Keratinocyte (primary cell): ENCODE results near the gene ATP11B.

ENCODE experiments used
- EZH2 ChIP-seq: IDR thresholded peaks from one replicate; pipeline ENCODE4 v1.6.1; 2012; ENCODE audit warnings: inconsistent platforms, mild to moderate bottlenecking, low read length, moderate library complexity
- TF ChIP-seq, protein P1 (sequence below), 3 experiments: IDR thresholded peaks in 1 of 3; conservative IDR thresholded peaks in 1 of 3; optimal IDR thresholded peaks in 1 of 3; 2 replicates in 2 of 3; 3 replicates in 1 of 3; pipeline versions ENCODE3 to v1.5.1; 2011; ENCODE audit warnings: low read length in 3 of 3, mild to moderate bottlenecking in 3 of 3, moderate library complexity in 2 of 3, control low read depth in 1 of 3, inconsistent platforms in 1 of 3; ENCODE audit not compliant: insufficient read depth in 2 of 3; ENCODE audit errors: extremely low read depth in 1 of 3

DNA sequence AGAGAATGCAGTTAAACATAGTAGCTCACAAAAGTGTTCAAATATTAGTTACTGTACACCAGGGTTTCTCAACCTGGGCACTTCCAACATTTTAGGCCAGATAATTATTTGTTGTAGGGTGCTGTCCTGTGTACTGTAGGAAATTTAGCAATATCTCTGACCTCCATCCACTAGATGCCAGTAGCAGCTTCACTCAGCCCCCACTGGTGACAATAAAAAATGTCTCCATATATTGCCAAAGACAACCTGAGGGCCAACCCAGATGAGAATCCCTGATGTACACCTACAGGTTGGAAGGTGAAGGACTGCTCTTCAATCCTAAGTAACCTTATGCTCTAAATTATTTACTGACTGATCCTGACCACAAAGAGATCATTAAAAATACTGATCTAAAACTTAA, 154.6 kb downstream of the ATP11B start:
- TF ChIP-seq, protein P1, sequence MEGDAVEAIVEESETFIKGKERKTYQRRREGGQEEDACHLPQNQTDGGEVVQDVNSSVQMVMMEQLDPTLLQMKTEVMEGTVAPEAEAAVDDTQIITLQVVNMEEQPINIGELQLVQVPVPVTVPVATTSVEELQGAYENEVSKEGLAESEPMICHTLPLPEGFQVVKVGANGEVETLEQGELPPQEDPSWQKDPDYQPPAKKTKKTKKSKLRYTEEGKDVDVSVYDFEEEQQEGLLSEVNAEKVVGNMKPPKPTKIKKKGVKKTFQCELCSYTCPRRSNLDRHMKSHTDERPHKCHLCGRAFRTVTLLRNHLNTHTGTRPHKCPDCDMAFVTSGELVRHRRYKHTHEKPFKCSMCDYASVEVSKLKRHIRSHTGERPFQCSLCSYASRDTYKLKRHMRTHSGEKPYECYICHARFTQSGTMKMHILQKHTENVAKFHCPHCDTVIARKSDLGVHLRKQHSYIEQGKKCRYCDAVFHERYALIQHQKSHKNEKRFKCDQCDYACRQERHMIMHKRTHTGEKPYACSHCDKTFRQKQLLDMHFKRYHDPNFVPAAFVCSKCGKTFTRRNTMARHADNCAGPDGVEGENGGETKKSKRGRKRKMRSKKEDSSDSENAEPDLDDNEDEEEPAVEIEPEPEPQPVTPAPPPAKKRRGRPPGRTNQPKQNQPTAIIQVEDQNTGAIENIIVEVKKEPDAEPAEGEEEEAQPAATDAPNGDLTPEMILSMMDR (optimal IDR thresholded peaks at IDR 0.05 in 1 of 3, IDR thresholded peaks at IDR 0.05 in 1 of 3, conservative IDR thresholded peaks at IDR 0.05 in 1 of 3; ENCODE audit: extremely low read depth in 1 of 3, insufficient read depth in 2 of 3, low read length in 3 of 3), result peak in 1 of 3 experiments; percentile 10
- no peak for TF ChIP-seq EZH2
